GM06990 (cell line): ENCODE results near the gene MRGPRE.

Experiments used
- DNase-seq: peaks from one replicate; pipeline ENCODE4 v3.0.0-alpha.2; 2011; ENCODE audit not compliant: insufficient read length; ENCODE audit errors: extremely low read depth
- H3K27me3 ChIP-seq: replicated peaks from 2 replicates; pipeline ENCODE4 v1.6.0; 2011; ENCODE audit warnings: low read length; ENCODE audit not compliant: control insufficient read depth, insufficient read depth
- H3K36me3 ChIP-seq: 2 replicates; pipeline ENCODE4 v1.5.1; 2011; ENCODE audit warnings: low read length; ENCODE audit not compliant: control insufficient read depth, insufficient read depth
- H3K4me3 ChIP-seq: replicated peaks from 2 replicates; pipeline ENCODE4 v1.5.1; 2011; ENCODE audit warnings: low read depth, mild to moderate bottlenecking, control low read depth, low read length
- CTCF ChIP-seq: IDR thresholded peaks from 2 replicates; pipeline ENCODE4 v1.5.1; 2011; ENCODE audit warnings: low read length, control low read depth, mild to moderate bottlenecking, inconsistent platforms; ENCODE audit not compliant: insufficient read depth, poor library complexity, severe bottlenecking

MRGPRE gene

DNA sequence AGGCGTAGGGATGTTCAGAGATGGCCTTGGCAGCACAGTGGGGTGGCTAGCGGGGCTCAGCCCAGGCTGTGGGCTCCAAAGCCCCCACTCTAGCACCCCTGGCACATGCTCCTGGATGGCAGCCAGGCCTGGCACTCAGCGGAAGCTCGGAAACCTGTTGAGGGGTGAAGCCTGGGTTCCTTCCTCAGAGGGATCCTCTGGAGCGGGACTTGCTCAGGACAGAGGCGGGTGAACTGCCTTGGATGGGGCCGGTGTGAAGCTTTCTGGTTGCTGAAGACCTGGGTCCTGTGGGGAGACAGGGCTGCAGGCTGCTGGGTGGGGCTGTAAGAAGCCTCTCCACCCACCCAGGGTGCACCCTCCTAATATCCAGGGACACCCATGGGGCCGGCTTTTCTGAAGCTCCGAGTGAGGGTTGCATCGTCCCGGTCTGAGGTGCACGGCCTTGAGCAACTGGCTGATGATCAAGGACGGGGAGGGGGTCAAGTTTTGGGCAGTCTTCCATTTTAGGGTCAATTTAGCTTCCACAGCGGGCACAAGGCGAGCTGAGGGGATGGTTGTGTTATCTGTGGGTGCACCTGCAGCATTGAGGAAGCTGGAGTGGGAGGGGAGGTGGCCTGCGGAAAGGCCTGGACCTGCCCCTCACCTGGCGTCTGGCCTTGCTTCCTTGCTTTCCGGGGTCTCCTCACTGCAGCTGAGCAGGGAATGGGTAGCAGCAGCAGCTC is 5.2 kb downstream of the MRGPRE start:
- no peak for DNase-seq
- H3K27me3 ChIP-seq = no peaks in the 10 kb centered on the region; the same call in 1 of the 2 replicates
- no peaks in the 10 kb centered on the region for H3K36me3 ChIP-seq
- H3K4me3 ChIP-seq = no peak overlapping the region
- no peak for TF ChIP-seq CTCF

GRCh38 chr11:3225826-3226750 is 6.1 kb downstream of the MRGPRE start:
- DNase-seq = no peak
- Histone ChIP-seq H3K4me3 (no peak overlapping the region), H3K36me3 (no peaks in the 10 kb centered on the region), H3K27me3 (no peaks in the 10 kb centered on the region; the same call in 1 of the 2 replicates)
- TF ChIP-seq CTCF = no peak

- no peak for TF ChIP-seq CTCF
- no peaks in the 10 kb centered on the region; the same call in 1 of the 2 replicates for H3K27me3 ChIP-seq
- DNase-seq = no peak
- no peaks in the 10 kb centered on the region for H3K36me3 ChIP-seq
- H3K4me3 ChIP-seq = no peak overlapping the region
These were observed 7.0 kb downstream of the MRGPRE start for GRCh38 chr11:3225159-3225758.

DNA sequence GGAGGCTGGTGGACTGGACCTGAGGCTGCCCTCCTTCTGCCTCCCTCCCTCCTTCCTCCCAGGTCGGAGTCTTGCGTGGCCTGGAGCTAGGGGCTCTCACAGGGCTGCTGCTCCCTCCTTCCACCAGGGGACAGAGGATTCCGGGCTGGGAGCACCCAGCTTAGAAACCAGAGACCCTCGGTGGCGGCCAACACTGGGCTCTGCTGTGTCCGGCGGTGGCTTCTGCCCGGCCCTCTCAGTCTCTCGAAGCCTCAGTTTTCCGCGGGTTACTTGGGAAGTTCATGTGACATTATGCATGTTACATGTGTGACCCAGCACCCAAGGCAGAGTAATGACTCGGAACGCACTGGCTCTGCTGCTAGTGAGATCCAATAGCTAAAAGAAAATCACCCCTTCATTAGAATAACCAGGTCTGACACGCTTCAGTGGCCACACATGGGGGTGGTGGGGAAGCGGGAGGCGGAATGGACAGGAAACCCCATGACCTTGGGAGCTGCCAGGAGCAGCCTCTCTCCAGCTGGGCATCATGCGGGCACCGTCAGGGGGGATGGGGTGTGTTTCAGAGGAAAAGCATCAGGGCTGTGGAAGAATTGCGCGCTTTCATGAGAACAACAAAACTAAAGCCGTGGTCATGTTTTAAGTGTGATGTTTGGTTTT is 7.7 kb downstream of the MRGPRE start:
- Histone ChIP-seq H3K4me3 (no peak overlapping the region), H3K36me3 (no peaks in the 10 kb centered on the region), H3K27me3 (no peaks in the 10 kb centered on the region; the same call in 1 of the 2 replicates)
- DNase-seq = no peak
- TF ChIP-seq CTCF = no peak

DNA sequence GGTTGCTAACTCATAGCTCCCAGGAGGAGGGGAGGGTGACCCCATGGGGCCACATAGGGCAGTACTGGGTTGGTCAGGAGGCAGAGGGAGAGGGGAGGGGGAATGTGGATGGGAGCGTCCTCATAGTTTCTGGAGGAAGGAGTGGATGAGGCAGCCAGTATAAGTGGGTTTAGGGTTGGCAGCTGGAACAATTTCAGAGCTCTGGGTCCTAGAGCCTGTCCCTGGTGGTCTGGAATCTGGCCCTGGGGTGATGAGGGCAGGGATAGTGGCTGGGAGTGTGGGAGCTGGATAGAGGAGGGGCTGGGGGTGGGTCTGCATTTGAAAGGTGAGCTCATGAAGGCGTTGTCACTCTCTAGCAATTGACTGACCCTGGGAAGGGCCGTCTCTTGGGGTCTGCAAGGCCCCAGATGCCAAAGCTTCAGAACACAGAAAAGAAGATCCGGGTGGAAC is 8.3 kb downstream of the MRGPRE start:
- no peak overlapping the region for H3K4me3 ChIP-seq
- no peaks in the 10 kb centered on the region; the same call in 1 of the 2 replicates for H3K27me3 ChIP-seq
- DNase-seq = no peak
- no peak for TF ChIP-seq CTCF
- H3K36me3 ChIP-seq = no peaks in the 10 kb centered on the region
